ENCODE results near the gene ZNF785.
"Not testable (repeated sequence)": the region's sequence is repeated elsewhere in the genome, so short reads cannot be mapped to it uniquely, and the experiment has no call there.

Gene ZNF785

GRCh38 chr16:30585400-30586191, at the start of gene ZNF785:
ZNF785 (minus strand) TSS chr16:30585697; CDS start chr16:30585611, 86 bp downstream.
- Histone ChIP-seq H3K9ac (ENCODE audit: low read depth, low read length) (peak within 1 kb of the TSS; percentile 95), H3K36me3 (ENCODE audit: control insufficient read depth, insufficient read depth, low read length) (peaks cover 23% of the 10 kb centered on the region), H3K4me1 (ENCODE audit: control insufficient read depth, insufficient read depth, low read length) (no peaks in the 10 kb centered on the region)

GRCh38 chr16:30633526-30633925, 48.0 kb upstream of the ZNF785 start:
- Histone ChIP-seq H3K9me3 (ENCODE audit: control insufficient read depth, insufficient read depth, low read length) (no peaks in the 10 kb centered on the region), H3K27me3 (ENCODE audit: control insufficient read depth, insufficient read depth, low read length) (no peaks in the 10 kb centered on the region), H3K4me1 (ENCODE audit: control insufficient read depth, insufficient read depth, low read length) (no peaks in the 10 kb centered on the region), H3K36me3 (ENCODE audit: control insufficient read depth, insufficient read depth, low read length) (no peaks in the 10 kb centered on the region), H3K9ac (ENCODE audit: low read depth, low read length) (peak overlapping the region; percentile 37), H3K4me3 (ENCODE audit: low read depth, low read length) (peak overlapping the region; percentile 48)

More at GRCh38 chr16:30585400-30586191, at the start of gene ZNF785:
- peak within 1 kb of the TSS; percentile 98 for H3K4me3 ChIP-seq (ENCODE audit: low read depth, low read length)
- H3K27me3 ChIP-seq (ENCODE audit: control insufficient read depth, insufficient read depth, low read length): no peaks in the 10 kb centered on the region
- H3K9me3 ChIP-seq (ENCODE audit: control insufficient read depth, insufficient read depth, low read length): no peaks in the 10 kb centered on the region

- H3K36me3 ChIP-seq (ENCODE audit: control insufficient read depth, insufficient read depth, low read length); H3K4me1 ChIP-seq (ENCODE audit: control insufficient read depth, insufficient read depth, low read length); H3K9ac ChIP-seq (ENCODE audit: low read depth, low read length); H3K9me3 ChIP-seq (ENCODE audit: control insufficient read depth, insufficient read depth, low read length); H3K4me3 ChIP-seq (ENCODE audit: low read depth, low read length); H3K27me3 ChIP-seq (ENCODE audit: control insufficient read depth, insufficient read depth, low read length): not testable (repeated sequence)
These were observed 47.0 kb upstream of the ZNF785 start for GRCh38 chr16:30632454-30632853.

GRCh38 chr16:30628628-30629540, 43.4 kb upstream of the ZNF785 start:
- H3K4me3 ChIP-seq (ENCODE audit: low read depth, low read length): no peak overlapping the region
- H3K9ac ChIP-seq (ENCODE audit: low read depth, low read length): no peak overlapping the region

GRCh38 chr16:30626236-30626635, 40.7 kb upstream of the ZNF785 start:
- no peak overlapping the region for H3K9ac ChIP-seq (ENCODE audit: low read depth, low read length)
- no peaks in the 10 kb centered on the region for H3K9me3 ChIP-seq (ENCODE audit: control insufficient read depth, insufficient read depth, low read length)

More at GRCh38 chr16:30628628-30629540, 43.4 kb upstream of the ZNF785 start:
- Histone ChIP-seq H3K4me1 (ENCODE audit: control insufficient read depth, insufficient read depth, low read length) (no peaks in the 10 kb centered on the region), H3K9me3 (ENCODE audit: control insufficient read depth, insufficient read depth, low read length) (no peaks in the 10 kb centered on the region), H3K27me3 (ENCODE audit: control insufficient read depth, insufficient read depth, low read length) (no peaks in the 10 kb centered on the region), H3K36me3 (ENCODE audit: control insufficient read depth, insufficient read depth, low read length) (no peaks in the 10 kb centered on the region)

GRCh38 chr16:30623536-30624283, 38.2 kb upstream of the ZNF785 start:
- H3K9me3 ChIP-seq (ENCODE audit: control insufficient read depth, insufficient read depth, low read length): no peaks in the 10 kb centered on the region
- no peak overlapping the region for H3K9ac ChIP-seq (ENCODE audit: low read depth, low read length)
- H3K27me3 ChIP-seq (ENCODE audit: control insufficient read depth, insufficient read depth, low read length): peaks cover 2% of the 10 kb centered on the region
- no peaks in the 10 kb centered on the region for H3K36me3 ChIP-seq (ENCODE audit: control insufficient read depth, insufficient read depth, low read length)
- H3K4me3 ChIP-seq (ENCODE audit: low read depth, low read length): no peak overlapping the region
- no peaks in the 10 kb centered on the region for H3K4me1 ChIP-seq (ENCODE audit: control insufficient read depth, insufficient read depth, low read length)

More at GRCh38 chr16:30626236-30626635, 40.7 kb upstream of the ZNF785 start:
- Histone ChIP-seq H3K36me3 (ENCODE audit: control insufficient read depth, insufficient read depth, low read length) (no peaks in the 10 kb centered on the region), H3K4me1 (ENCODE audit: control insufficient read depth, insufficient read depth, low read length) (no peaks in the 10 kb centered on the region), H3K27me3 (ENCODE audit: control insufficient read depth, insufficient read depth, low read length) (no peaks in the 10 kb centered on the region), H3K4me3 (ENCODE audit: low read depth, low read length) (no peak overlapping the region)

- Histone ChIP-seq H3K4me3 (ENCODE audit: low read depth, low read length) (no peak overlapping the region), H3K9ac (ENCODE audit: low read depth, low read length) (no peak overlapping the region)
These were observed 37.0 kb upstream of the ZNF785 start for GRCh38 chr16:30622455-30623032.

GRCh38 chr16:30621765-30622164, 36.3 kb upstream of the ZNF785 start:
- no peak overlapping the region for H3K9ac ChIP-seq (ENCODE audit: low read depth, low read length)
- H3K36me3 ChIP-seq (ENCODE audit: control insufficient read depth, insufficient read depth, low read length): no peaks in the 10 kb centered on the region
- H3K9me3 ChIP-seq (ENCODE audit: control insufficient read depth, insufficient read depth, low read length): no peaks in the 10 kb centered on the region
- H3K27me3 ChIP-seq (ENCODE audit: control insufficient read depth, insufficient read depth, low read length): peaks cover 2% of the 10 kb centered on the region
- no peak overlapping the region for H3K4me3 ChIP-seq (ENCODE audit: low read depth, low read length)
- no peaks in the 10 kb centered on the region for H3K4me1 ChIP-seq (ENCODE audit: control insufficient read depth, insufficient read depth, low read length)

More at GRCh38 chr16:30622455-30623032, 37.0 kb upstream of the ZNF785 start:
- Histone ChIP-seq H3K9me3 (ENCODE audit: control insufficient read depth, insufficient read depth, low read length) (no peaks in the 10 kb centered on the region), H3K36me3 (ENCODE audit: control insufficient read depth, insufficient read depth, low read length) (no peaks in the 10 kb centered on the region), H3K27me3 (ENCODE audit: control insufficient read depth, insufficient read depth, low read length) (peaks cover 2% of the 10 kb centered on the region), H3K4me1 (ENCODE audit: control insufficient read depth, insufficient read depth, low read length) (no peaks in the 10 kb centered on the region)

GRCh38 chr16:30620169-30620568, 34.7 kb upstream of the ZNF785 start:
- H3K9me3 ChIP-seq (ENCODE audit: control insufficient read depth, insufficient read depth, low read length): no peaks in the 10 kb centered on the region
- H3K9ac ChIP-seq (ENCODE audit: low read depth, low read length): no peak overlapping the region
- no peak overlapping the region for H3K4me3 ChIP-seq (ENCODE audit: low read depth, low read length)
- no peaks in the 10 kb centered on the region for H3K4me1 ChIP-seq (ENCODE audit: control insufficient read depth, insufficient read depth, low read length)
- H3K27me3 ChIP-seq (ENCODE audit: control insufficient read depth, insufficient read depth, low read length): peaks cover 2% of the 10 kb centered on the region
- no peaks in the 10 kb centered on the region for H3K36me3 ChIP-seq (ENCODE audit: control insufficient read depth, insufficient read depth, low read length)

GRCh38 chr16:30619638-30620037, 34.1 kb upstream of the ZNF785 start:
- no peaks in the 10 kb centered on the region for H3K9me3 ChIP-seq (ENCODE audit: control insufficient read depth, insufficient read depth, low read length)
- peaks cover 2% of the 10 kb centered on the region for H3K27me3 ChIP-seq (ENCODE audit: control insufficient read depth, insufficient read depth, low read length)
- H3K4me1 ChIP-seq (ENCODE audit: control insufficient read depth, insufficient read depth, low read length): no peaks in the 10 kb centered on the region
- H3K9ac ChIP-seq (ENCODE audit: low read depth, low read length): no peak overlapping the region
- H3K36me3 ChIP-seq (ENCODE audit: control insufficient read depth, insufficient read depth, low read length): no peaks in the 10 kb centered on the region
- no peak overlapping the region for H3K4me3 ChIP-seq (ENCODE audit: low read depth, low read length)

GRCh38 chr16:30619202-30619601, 33.7 kb upstream of the ZNF785 start:
- Histone ChIP-seq H3K36me3 (ENCODE audit: control insufficient read depth, insufficient read depth, low read length) (no peaks in the 10 kb centered on the region), H3K9me3 (ENCODE audit: control insufficient read depth, insufficient read depth, low read length) (no peaks in the 10 kb centered on the region), H3K4me1 (ENCODE audit: control insufficient read depth, insufficient read depth, low read length) (no peaks in the 10 kb centered on the region), H3K4me3 (ENCODE audit: low read depth, low read length) (no peak overlapping the region), H3K27me3 (ENCODE audit: control insufficient read depth, insufficient read depth, low read length) (peaks cover 2% of the 10 kb centered on the region), H3K9ac (ENCODE audit: low read depth, low read length) (no peak overlapping the region)

All from iPS-15b (cell line).